G401 (cell line): ENCODE measurements around the gene TRIP4. TPM values are rescaled to one million over a fixed set of nuclear protein-coding genes. Genes with fewer than 3 reads are reported as not detected.

ENCODE experiments used
- DNase-seq: peaks from one replicate; pipeline ENCODE4 v3.0.0-alpha.2; 2015; ENCODE audit warnings: low spot score
- in situ Hi-C: cut with HindIII; loops from 2 replicates; pipeline ENCODE4 v1.10.0; 2016; ENCODE audit warnings: low sequenced_read_pairs, mixed read lengths
- total RNA-seq: library from RNA; depleted of rRNA; stranded (reverse); fragments of >200 nt; shearing (Covaris generic); gene quantifications from 2 replicates; pipeline ENCODE4 v1.2.3, GENCODE V29; 2014

TRIP4 gene
- total RNA-seq, 1 experiment from 2014 or later, result 25.7 TPM

DNA sequence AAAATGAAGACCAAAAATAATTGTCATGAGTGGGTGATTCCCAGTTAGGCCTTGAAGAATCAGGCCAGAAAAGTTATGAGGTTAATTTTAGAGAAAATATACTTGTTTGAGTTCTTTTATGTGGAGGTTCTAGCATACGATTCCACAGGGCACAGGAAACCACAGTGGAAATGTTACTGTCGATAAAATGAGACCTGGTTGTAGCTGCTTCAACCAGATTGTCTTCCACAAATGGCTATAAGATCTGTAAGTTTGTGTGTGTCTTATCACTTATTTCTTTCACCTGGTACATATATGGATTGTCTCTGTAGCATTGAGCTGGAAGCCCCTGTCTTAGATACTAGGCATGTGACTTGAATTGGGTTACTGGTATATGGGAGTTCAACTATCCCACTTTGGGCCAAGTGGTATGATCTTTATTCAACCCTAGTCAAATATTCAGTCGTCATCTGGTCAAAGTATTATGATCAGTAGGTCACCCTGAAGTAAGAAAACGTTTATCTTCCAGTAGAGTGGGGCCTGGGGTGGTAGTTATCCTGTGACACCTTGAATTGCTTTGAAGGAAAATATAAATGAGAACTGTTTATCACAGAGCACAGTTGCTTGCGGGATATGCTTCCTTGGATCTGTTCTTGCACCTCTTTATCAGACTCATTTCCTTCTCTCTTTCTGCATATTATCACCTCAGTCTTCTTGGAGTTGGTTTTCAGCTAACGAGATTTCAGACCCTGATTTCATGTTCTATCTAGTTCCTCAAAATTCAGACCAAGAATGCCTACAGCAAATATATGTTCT lies 51.2 kb downstream of the TRIP4 start:
- in situ Hi-C loops, result loop anchor here (10.0 kb wide), 1 partner anchor 226 kb away; no protein-coding TSS in a partner anchor
- no peak for DNase-seq

DNA sequence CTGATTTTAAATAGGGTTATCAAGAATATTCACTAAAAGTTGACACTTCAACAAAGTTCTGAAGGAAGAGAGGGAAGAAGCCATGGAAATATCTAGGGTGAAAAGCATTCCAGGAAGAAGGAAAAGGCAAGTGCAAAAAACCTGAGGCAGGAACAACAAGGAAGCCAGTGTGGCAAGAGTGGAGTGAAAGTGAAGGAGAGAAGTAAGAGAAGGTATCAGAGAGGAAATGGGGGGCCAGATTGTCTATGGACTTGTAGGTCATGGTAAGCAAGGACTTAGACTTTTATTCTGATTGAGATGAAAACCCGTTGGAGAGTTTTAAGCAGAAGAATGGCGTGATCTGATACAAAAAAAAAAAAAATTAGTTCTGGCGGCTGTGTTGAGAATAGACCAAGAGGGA lies 54.2 kb downstream of the TRIP4 start:
- in situ Hi-C loops, result no loop called here
- DNase-seq, result no peak

DNA sequence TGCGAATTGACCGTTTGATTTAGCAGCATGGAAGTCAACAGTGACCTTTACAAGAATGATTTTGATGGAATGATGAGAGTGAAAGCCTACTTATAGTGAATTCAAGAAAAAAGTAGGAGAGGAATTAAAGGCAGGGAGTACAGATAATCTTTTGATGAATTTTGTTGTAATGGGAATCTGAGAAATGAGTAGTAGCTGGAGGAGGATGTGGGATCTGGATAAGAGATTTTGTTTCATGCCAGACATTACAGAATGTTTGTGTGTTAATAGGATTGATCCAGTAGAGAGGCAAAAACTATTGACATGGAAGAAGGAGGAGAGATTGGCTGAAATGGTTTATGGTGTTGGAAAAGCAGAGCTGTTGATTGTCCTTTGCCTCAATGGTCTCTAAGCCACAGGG lies 55.4 kb downstream of the TRIP4 start:
- in situ Hi-C loops, result no loop called here
- DNase-seq, result no peak

DNA sequence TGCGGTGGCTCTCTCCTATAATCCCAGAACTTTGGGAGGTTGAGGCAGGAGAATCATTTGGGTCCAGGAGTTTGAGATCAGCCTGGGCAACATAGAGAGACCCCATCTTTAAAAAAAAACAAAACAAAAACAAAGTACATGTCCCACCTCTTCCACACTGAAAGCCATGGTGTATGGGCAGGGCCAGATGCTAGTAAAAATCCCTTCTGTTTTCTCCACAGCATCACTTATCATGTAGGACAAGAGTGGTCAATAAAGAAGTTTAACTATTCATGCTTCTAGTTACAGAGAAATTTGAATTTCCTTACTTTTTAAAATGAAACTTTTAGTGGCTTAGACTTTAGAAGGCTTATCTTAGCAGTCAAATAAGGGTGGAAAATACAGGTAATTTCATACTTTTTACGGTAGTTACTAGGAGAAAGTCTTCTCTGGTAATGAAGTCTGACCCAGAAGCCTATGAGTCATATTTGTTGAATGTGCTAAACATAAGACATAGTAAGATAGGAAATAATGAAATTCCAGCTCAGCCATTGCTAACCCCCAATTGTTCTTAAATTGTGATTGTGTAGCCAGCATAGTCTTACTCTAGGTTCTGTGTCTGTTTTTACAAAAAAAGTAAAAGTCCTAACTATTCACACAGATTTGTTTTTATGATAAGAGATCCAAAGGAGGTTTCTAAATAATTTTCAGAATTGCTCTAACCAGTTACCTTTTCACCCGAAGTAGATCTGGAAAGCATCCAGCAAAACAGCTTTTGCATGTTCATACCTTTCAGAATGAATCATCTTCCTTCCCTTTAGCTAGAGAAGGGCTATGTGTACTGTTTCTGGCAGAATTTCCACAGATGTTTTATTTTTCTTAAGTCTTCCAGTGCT lies 56.3 kb downstream of the TRIP4 start:
- in situ Hi-C loops, result no loop called here
- DNase-seq, result peak; percentile 51

DNA sequence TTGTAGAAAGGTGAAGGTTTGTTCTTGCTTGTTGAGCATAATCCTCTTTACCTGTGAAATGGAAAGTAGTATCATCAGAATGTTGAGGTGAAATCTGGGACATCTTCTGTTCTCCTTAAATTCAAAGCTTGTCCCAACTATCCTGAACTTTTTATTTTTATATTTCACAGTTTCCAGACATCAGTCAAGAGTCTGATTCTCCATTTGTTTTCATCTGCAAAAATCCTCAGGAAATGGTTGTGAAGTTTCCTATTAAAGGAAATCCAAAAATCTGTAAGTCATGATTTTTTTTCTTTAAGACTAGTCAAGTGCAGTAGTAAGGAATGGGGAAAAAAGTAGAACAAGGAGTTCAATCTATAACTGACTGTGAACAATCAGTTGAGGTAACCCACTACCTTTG lies 57.2 kb downstream of the TRIP4 start:
- in situ Hi-C loops, result no loop called here
- no peak for DNase-seq

DNA sequence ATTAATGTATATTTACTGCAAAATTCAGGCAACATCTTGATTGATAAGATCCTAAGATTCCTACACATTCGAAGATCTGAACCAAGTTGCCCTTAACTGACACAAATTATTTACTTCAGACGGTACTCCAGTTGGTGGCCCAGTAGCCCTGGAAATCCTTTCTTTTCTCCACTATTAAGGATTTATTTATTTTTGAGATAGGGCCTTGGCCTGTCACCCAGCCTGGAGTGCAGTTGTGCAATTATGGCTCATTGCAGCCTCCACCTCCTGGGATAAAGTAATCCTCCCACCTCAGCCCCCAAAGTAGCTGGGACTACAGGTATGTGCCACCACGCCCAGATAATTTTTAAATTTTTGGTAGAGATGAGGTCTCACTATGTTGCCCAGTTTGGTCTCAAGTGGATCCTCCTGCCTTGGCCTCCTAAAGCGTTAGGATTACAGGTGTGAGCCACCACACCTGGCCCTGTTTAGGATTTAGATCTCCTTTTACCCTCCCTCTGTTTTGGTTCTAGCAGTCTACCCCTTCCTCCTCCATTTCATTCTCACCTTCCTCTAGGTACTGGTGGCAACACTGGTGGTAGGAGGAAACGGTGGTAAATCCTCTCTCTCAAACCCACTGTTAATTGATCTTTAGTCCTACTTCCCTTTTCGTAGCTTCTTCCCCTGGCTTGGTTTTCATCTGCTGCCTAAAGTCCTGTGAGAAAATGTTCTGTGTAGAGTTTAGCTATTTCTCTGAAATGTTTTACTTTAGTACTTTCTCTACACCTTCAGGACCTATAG lies 60.1 kb downstream of the TRIP4 start:
- in situ Hi-C loops, result no loop called here

DNA sequence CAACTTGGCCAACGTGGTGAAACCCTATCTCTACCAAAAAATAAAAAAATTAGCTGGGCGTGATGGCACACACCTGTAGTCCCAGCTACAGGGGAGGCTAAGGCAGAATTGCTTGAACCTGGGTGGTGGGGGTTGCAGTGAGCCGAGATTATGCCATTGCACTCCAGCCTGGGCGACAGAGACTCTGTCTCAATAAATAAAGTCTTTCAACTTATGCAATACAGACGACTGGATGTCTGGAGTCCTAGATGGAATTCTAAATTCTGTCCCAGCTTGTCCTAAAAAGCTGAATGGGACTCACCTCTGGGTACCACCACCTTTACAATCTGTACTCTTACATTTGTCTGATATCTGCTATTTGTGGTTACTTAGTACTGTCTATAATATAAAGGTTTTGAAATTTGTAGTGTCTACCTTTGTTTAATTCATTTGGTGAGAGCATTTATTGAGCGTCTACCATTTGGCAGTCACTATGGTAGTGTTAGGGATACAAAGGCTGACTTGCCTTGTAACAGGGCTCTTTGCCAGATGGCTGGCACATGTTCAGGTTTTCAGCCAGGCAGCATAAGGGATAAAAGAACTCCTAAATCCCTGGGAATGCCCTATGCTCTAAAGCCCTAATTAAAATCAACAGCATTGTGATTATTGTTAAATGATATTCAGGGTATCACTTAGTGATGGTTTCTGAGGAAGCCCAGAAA lies 65.5 kb downstream of the TRIP4 start:
- DNase-seq, result peak; percentile 81
- in situ Hi-C loops, result no loop called here

More for the DNA sequence above, 60.1 kb downstream of the TRIP4 start:
- no peak for DNase-seq

DNA sequence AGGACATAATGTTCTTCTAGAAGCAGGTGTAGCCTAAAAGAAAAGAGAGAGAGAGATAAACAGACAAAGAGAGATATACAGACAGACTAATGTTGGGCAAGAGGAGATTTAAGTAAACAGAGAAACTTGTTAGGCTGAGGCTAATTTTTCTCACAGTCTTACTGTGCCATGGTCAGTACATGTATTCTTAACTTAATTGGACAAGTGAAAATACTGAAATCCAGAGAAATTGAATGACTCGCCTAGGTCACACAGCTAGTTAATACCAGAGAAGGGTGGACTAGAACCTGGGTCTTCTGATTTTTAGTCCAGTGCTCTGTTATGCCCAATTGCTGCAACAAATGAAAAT lies 66.0 kb downstream of the TRIP4 start:
- in situ Hi-C loops, result no loop called here
- no peak for DNase-seq

DNA sequence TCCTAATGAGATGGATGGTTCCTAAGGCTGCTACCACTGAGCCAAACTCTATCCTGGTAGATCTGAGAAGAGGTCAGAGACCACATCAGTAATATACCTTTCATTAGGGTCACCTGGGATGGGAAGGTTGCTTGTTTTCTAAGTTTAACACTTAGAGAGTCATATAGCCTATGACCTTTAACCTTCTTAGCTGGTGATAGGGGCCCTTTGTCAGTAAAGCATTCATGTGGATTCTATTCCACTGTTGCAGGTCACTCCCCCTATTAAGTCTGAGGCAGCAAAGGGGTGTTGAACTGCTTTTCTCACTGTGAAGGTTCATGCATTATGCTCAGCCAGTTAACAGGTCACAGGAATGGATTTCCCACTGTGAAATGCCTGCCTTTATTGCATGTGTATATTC lies 66.6 kb downstream of the TRIP4 start:
- DNase-seq, result no peak
- in situ Hi-C loops, result no loop called here

DNA sequence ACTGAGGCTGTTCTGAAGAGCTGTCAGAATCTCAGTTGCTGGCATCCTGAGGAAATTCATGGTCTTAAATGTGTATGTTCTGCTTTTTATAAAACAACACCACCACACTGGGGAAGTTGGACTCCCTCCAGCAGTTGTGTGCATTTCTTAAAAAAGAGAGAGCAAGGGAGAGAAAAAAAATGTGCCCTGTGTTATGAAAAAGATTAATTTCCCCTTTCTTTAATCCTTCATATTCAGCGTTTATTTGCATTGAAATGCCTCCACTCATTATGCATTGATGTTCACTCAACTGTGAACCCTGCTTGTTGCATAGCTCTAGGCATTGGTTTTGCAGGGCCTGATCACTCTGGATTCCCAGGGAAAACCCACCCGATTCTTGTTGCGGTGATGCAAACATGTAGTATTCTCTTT lies 68.3 kb downstream of the TRIP4 start:
- in situ Hi-C loops, result no loop called here
- DNase-seq, result no peak

DNA sequence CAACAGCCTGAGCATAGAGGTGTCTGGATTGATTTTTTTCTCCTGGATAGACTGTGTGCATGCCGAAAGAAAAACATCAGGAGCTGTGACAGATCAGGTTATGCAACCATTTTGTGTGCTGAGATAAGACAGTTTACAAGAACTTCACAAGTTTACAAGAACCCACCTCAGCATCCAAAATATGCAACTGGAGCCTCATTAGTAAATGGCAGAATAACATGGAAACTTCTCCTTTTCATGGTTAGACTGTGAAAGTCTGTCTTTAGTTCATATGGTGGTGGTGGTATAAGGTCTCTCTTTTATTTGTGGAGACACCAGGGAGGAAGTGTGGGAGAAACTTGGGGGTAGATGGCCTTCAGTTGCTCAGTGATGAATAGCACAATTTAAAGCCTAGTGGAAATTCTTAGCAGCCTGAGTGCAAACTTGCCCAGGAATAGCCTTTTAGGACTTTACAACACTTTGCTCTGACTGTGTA lies 69.0 kb downstream of the TRIP4 start:
- DNase-seq, result no peak
- in situ Hi-C loops, result no loop called here

DNA sequence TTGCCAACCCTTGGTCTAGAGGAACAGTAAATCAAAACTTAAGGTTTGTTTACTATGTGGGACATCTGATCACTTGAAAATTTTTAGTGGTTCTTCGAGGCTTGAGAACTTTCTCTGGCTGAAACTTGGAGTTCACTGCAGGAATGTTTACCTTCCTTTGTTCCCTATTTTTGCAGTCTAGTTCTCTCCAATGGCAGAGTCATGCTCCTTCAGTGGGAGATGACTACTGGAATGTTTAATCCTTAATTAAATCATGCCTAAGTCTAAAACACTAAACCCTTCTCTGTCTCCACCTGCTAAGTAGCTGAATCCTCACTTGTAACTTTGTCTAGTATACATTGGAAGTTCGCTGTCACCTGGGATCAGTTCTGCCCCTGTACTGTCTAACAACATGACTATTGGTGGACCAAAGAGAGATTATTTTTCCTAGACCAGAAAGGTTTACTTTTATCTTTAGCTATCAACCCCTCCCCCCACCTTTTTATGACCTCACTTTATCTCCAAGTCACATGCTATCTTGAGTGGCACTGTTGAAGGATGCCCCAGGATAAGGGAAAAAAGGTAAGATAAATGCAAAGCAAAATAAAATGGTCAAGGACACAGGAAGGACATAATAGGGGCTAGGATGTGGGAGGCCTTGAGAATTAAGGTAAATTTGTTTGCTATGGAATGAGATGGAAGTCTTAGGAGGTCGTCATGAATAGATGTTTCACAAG lies 71.6 kb downstream of the TRIP4 start:
- DNase-seq, result no peak
- in situ Hi-C loops, result no loop called here

DNA sequence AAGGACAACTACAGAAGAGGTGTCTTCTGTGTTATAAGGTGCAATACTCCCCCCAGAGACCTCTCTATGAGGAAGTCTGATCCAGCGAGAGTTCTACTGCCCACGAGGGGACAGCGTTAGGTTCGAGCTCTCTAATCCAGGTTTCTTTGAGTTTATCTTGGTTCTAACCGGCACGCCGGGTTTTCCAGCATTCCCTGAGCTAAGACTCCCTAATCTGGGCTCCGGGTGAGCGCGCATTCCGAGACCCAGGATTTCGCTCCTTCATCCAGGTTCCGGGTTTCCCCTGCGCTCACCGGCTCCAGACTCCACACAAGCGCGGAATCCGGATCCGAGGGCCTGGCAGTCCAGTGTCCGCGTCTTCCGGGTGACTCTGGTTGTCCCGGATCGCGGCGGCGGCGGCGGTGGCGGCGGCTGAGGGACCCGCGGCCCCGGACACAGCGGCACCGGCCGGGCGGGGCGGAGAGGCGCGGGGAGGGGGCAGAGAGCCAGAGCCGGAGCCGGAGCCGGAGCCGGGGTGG lies 72.6 kb downstream of the TRIP4 start, which contains the start of gene ZNF609:
Gene ZNF609 (plus strand): TSS at position 373 of the 518 bp plus-strand sequence. CDS start 38,842 bp downstream, outside the sequence.
- in situ Hi-C loops, result no loop called here
- peak; percentile 92 for DNase-seq

DNA sequence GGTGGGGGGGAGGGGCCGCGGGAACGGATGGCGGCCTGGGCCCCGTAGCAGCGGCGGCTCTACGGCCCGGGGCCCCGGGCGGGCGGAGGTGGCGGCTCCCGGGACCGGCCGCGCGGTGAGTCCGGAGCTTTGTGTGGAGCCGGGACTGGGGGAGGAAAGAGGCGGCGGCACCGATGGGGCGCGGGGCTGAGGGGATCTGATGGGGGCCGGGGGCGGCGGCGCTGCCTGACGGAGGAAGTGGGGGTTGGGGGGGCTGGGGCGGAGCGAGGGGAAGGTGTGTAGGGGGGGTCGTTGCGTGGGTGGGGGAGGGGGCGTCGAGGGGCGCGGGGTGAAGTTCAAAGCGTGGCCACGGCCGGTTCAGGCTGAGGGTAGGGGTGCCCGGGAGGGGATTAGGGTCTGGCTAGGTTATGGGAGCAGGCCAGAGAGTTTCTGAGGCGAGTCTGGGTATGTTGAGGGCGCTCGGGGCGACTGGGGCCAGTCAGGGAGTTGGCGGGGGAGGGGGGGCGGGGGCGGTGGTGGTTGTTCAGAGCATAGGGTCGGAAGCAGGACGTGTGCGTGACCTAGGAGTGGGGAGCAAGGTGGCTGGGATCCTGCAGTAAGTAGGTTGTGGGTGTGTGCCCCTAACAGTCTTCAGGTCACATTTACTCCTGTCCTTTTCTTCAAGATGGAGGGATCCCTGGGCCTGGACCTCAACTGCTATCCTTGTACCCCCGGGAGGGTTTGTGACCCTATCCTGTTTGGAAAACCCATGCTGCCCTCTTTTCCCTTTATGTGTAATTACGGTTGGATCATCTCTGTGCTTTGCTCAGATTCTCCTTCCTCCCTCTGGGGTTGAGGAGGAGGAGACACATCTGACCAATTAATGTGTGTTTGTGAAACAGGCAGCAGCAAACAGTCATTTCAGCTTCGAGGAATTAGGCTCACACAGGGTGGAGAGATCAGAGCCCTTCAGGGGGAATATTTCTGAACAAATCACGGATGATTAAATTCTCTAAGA lies 73.4 kb downstream of the TRIP4 start:
- in situ Hi-C loops, result no loop called here
- peak; percentile 86 for DNase-seq

DNA sequence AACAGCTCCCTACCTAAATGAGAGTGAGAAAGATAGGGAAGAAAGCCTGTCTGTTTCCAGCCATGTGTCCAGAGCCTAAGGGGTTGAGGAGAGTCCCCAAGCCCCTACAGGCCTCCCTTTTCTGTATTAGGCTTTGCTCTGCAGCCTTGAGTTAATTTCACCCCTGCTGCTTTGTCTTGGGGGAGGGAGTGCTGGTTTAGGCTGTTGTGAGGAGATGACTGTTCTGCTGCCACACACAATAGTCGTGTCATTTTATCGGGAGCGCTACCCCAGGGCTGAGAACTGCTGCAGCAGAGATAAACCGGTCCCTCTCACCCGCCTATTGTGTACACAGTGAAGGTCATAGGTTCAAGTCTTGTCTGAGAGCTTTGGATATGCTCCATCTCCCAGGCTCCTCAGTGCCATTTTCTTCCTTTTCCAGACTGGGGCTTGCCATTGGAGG lies 74.1 kb downstream of the TRIP4 start:
- in situ Hi-C loops, result no loop called here
- DNase-seq, result no peak

DNA sequence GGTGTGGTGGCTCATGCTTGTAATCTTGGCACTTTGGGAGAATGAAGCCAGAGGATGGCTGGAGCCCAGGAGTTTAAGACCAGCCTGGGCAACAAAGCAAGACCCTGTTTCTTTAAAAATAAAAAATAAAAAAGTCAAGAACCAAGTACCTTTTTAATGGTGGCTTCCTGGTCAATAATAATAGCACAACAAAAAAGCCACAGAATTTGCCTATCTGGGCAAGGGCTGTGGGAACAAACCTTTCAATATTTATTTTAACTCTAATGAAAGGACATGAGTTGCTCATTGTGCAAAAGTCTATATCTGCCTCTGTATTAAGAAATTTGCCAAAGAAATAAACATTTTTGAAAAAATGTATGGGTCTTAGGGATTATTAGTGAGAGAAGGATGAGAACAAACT lies 74.9 kb downstream of the TRIP4 start:
- in situ Hi-C loops, result no loop called here
- DNase-seq, result no peak
